NCI-H748 (cell line): ENCODE data around the gene DGLUCY.
"Not testable (repeated sequence)": the region's sequence is repeated elsewhere in the genome, so short reads cannot be mapped to it uniquely, and the experiment has no call there.

Experiments used
- DNase-seq: peaks from one replicate; lab custom pipeline; 2025; ENCODE audit not compliant: unreplicated experiment; lab: John Stamatoyannopoulos, UW

Gene DGLUCY

GRCh38 chr14:91232603-91233002, 118.7 kb downstream of the DGLUCY start:
- no peak for DNase-seq

DNA sequence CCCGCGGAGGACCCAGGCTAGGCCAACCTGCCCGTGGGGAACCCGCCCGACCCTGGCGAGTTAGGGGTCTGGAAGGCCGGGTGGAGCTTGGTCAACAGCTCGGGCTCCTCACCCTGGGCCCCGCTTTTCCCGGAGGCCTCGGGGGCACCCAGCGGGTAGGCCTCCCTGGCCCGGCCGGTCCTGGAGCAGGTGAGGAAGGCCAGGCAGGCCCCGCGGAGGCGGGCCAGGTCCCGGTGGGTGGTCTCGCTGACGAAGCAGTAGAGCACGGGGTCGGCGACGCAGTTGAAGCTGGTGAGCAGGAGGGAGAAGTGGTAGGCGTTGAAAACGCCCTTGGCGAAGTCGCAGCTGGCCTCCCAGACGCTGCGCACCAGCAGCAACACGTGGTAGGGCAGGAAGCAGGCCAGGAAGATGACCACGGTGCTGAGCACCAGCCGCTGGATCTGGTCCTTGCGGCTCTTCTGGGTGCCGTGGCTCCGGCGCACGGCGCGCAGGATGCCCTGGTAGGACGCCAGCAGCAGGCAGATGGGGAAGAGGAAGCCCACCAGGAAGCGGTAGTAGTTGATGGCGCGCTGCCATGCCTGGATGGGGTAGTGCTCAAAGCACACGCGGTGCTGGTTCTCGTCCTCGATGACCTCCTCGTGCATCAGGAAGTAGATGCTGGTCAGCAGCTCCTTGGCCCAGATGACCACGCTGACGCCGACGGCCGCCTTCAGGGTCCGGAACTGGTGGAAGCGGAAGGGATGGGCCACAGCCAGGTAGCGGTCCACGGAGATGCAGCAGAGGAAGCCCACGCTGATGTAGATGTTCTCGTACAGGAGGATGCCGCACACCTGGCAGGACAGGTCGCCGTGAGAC, 120.3 kb downstream of the DGLUCY start:
- DNase-seq = no peak

GRCh38 chr14:91234791-91235114, 120.9 kb downstream of the DGLUCY start:
- DNase-seq = no peak

DNA sequence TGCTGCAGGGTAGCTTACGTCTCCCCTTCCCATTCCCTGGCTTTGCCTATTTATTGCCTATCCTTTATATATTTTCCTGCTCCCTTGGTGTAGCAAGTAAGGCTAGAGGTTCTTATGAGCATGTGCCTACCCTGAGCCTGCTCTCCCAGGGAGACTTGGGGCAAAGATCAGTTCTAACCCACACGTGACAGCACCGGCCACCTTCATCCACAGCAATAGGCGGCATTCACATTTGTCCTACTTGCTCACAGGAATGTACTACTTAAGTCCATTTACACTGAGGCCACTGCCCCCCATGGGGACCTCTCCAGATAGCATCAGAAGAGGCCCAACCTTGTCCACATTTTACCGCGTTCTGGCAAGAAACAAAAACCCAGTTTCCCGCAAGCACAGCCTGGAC, 122.0 kb downstream of the DGLUCY start:
- DNase-seq = no peak

DNA sequence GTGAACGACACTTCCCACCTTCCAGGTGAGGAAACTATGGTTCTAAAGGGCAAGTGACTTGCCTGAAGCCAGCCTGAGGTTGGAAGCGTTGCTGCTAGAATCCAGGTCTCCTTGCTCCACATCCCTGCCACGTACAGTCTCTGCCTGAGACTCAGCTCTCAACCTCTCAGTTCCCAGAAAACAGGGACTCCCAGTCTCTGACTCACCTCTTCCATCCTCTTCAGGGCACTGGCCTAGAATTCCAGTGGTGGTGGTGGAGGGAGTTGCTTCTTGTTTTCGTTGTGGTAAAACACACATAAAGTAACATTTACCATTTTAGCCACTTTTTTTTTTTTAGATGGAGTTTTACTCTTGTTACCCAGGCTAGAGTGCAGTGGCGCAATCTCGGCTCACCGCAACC, 123.3 kb downstream of the DGLUCY start:
- DNase-seq = no peak

DNA sequence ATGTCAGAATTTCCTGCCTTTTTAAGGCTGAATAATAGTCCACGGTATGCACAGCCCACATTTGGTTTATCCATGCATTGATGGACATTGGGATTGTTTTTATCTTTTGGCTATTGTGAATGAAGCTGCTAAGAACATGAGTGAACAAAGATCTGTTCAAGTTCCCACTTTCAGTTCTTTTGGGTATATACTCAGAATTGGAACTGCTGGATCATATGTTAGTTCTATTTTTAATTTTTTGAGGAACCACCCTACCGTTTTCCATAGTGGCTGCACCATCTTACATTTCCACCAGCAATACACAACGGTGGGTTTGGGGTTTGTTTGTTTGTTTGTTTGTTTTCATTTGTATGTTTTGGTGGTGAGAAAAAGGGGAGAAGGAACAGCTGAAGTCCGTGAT, 124.2 kb downstream of the DGLUCY start:
- no peak for DNase-seq

DNA sequence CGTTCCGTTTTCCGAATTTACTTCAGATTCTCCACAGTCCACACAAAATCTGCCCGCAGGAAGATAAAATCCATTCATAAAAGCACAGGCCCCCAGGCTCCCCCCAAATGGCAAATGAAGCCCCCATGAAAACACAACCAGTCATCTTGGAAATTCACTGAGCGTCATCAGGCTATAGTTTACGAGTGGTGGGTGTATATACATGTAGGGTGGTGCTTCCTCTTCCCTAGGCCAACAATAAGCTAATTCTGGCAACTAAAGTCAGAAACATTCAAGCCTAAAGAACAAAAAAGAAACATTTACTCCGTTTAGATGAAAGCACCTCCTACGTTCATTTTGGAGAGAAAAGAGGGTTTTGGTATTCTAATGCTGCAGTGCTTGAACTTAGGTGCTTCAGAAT, 124.8 kb downstream of the DGLUCY start:
- DNase-seq = no peak

DNA sequence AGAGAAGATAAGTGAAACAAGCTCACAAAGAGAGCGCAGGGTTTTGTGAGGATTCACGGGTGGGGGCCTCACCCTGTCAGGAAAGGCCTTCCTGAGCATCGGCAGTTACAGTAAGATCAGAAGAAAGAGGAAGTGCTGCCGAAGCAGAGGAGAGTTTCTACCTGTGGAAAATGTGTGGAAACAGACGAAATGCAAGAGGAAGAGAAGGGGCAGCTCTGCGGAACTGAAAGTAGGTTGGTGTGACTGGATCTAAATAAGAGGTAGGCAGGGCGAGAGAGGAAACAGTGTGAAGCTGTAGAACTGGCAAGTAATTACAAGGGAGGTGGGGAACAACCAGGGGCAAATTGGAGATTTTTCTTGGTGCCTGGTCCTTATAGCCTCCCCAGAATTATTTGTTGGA, 128.0 kb downstream of the DGLUCY start:
- no peak for DNase-seq

DNA sequence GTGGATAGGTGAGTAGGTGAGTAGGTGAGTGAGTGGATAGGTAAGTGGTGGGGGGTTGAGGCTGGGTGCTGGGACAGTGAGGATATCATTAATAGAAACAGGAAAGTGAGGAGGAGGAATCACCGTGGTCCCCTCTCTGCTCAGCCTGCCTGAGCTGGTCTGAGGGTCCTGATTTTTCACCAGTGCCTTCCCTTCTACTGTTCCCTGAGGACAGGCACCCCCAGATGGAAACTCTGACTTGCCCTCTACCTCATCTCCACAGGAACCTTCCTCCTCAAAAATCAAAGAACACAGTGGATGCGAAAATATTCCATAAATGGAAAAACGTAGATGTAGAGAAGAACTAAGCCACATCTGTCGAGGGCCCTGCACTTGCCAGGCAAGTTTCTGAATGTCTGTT, 128.8 kb downstream of the DGLUCY start:
- no peak for DNase-seq

DNA sequence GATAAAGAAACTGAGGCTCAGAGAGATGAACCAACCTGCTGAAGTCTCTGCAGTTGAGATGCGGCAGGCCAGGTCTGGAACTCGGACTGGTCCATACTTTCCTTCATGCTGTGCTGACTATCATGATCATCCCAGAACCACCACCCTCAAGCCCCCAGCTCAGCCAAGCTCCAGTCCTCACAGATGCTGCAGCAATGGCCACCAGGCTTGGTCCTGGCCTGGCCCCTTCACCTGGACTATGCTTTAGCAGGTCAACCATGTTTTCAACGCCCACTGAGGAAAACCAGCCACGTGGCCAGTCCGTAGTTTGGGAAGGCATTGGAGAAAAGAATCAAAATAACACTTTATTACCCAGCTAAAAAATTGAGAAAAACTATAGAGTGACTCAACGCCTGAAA, 129.2 kb downstream of the DGLUCY start:
- DNase-seq = no peak

- peak; percentile 59 for DNase-seq
Observed at GRCh38 chr14:91244501-91244901, 130.6 kb downstream of the DGLUCY start, which contains the start of gene GPR68. Gene GPR68, minus strand, starts transcription at chr14:91244704. Its CDS starts 9,654 bp downstream, at chr14:91235050.

DNA sequence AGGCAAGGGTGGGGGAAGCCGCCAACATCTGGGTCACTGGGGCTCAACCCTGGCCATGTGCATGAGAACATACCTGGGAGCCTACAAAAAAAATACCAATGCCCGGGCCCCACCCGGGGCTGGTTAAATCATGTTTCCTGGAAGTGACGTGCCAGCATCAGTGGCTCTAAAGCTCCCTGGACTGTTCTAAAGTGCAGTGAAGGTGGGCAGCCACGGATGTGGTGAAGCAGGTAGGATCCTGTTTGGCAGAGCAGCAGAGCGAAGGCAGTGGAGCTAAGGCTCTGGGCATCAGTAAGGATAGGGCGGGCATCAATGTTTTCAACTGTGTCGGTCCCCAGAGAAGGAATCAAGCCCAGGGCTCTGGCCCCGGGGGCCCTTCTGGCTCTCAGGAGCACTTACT, 131.2 kb downstream of the DGLUCY start:
- no peak for DNase-seq

DNA sequence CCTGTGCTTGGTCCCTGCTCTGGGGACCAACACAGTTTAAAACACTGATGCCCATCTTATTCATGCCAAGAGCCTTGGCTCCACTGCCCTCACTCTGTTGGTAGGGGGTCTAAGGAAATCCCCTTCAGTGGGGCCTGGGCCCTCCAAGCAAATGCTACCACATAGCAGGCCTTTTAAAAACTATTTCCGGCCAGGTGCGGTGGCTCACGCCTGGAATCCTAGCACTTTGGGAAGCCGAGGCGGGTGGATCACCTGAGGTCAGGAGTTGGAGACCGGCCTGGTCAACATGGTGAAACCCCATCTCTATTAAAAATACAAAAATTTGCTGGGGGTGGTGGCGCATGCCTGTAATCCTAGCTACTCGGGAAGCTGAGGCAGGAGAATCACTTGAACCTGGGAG, 131.7 kb downstream of the DGLUCY start:
- DNase-seq = not testable (repeated sequence)

- DNase-seq = peak; percentile 65
Observed at GRCh38 chr14:91246051-91246852, 132.4 kb downstream of the DGLUCY start.

- DNase-seq = peak; percentile 99
Observed at GRCh38 chr14:91249841-91250616, 136.2 kb downstream of the DGLUCY start.

GRCh38 chr14:91250912-91251311, 137.0 kb downstream of the DGLUCY start:
- peak; percentile 60 for DNase-seq

GRCh38 chr14:91252871-91253794, 139.3 kb downstream of the DGLUCY start:
- DNase-seq = peak; percentile 75

DNA sequence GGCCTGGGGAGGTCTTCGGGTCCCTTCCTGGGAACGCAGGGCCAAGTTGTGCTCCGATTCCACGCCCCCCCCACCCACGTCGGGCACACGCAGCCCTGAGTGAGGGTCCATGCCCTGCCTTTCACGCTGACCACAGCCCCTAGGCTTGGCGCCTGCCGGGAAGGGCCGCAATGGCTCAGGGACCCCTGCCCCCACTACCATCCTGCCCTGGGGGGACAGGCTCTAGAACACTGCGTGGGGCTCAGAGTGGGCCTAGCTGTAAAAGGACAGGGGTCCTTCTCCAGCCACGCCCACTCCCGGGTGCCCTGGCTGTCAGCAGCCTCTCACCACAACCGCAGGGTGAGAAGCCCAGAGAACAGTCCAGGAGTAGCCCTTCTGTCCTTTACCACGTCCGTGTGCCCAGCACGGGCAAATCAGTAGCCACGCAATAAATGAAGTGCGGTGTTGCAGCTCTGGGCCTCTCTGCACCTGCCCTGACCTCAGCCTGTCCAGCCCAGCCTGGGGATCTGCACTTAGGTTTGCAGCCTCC, 140.0 kb downstream of the DGLUCY start:
- peak; percentile 39 for DNase-seq

- DNase-seq = no peak
Observed at GRCh38 chr14:91254461-91254860, 140.6 kb downstream of the DGLUCY start.

- DNase-seq = no peak
Observed at GRCh38 chr14:91255026-91255695, 141.3 kb downstream of the DGLUCY start.
